GM23248 (cell line): ENCODE results near the gene CSPG5. TPM values are rescaled to one million over a fixed set of nuclear protein-coding genes. Genes with fewer than 3 reads are reported as not detected.

ENCODE experiments used
- DNase-seq: peaks from one replicate; pipeline ENCODE4 v3.0.0-alpha.2; 2015
- H2AFZ ChIP-seq: fragments of 200-600 bp; sonication (generic); 2 replicates; pipeline ENCODE4 v1.6.1; 2016; ENCODE audit warnings: antibody characterized with exemption
- H3F3A ChIP-seq: fragments of 200-600 bp; sonication (generic); 2 replicates; pipeline ENCODE4 v1.6.1; 2016; ENCODE audit warnings: mild to moderate bottlenecking, antibody characterized with exemption, mixed run types; ENCODE audit not compliant: insufficient read depth
- H3K27ac ChIP-seq: fragments of 200-600 bp; sonication (generic); 2 replicates; pipeline ENCODE4 v1.5.1; 2016; ENCODE audit warnings: mild to moderate bottlenecking
- H3K27me3 ChIP-seq: fragments of 200-600 bp; sonication (generic); replicated peaks from 2 replicates; pipeline ENCODE4 v1.6.1; 2016; ENCODE audit warnings: mild to moderate bottlenecking; ENCODE audit not compliant: insufficient read depth
- H3K36me3 ChIP-seq: fragments of 200-600 bp; sonication (generic); 2 replicates; pipeline ENCODE4 v1.6.1; 2016; ENCODE audit warnings: low read depth, mild to moderate bottlenecking
- H3K4me1 ChIP-seq: fragments of 200-600 bp; sonication (generic); 2 replicates; pipeline ENCODE4 v1.6.1; 2016; ENCODE audit warnings: mild to moderate bottlenecking; ENCODE audit not compliant: insufficient read depth
- H3K4me2 ChIP-seq: fragments of 200-600 bp; sonication (generic); one replicate; pipeline ENCODE4 v1.6.1; 2016; ENCODE audit warnings: mild to moderate bottlenecking; ENCODE audit not compliant: unreplicated experiment
- H3K4me3 ChIP-seq: fragments of 200-600 bp; sonication (generic); 2 replicates; pipeline ENCODE4 v1.5.1; 2016; ENCODE audit warnings: mild to moderate bottlenecking
- H3K79me2 ChIP-seq: fragments of 200-600 bp; sonication (generic); 2 replicates; pipeline ENCODE4 v1.6.1; 2016; ENCODE audit warnings: mild to moderate bottlenecking; ENCODE audit not compliant: insufficient read depth
- H3K9ac ChIP-seq: fragments of 200-600 bp; sonication (generic); 2 replicates; pipeline ENCODE4 v1.6.1; 2016; ENCODE audit warnings: mild to moderate bottlenecking
- H3K9me2 ChIP-seq: fragments of 200-600 bp; sonication (generic); 2 replicates; pipeline ENCODE4 v1.6.1; 2016; ENCODE audit warnings: mixed run types, mild to moderate bottlenecking, moderate library complexity; ENCODE audit not compliant: insufficient read depth
- H3K9me3 ChIP-seq: fragments of 200-600 bp; sonication (generic); one replicate; pipeline ENCODE4 v1.6.1; 2017; ENCODE audit warnings: low read depth
- H4K20me1 ChIP-seq: fragments of 200-600 bp; sonication (generic); 2 replicates; pipeline ENCODE4 v1.6.0; 2016; ENCODE audit not compliant: insufficient read depth
- EZH2 ChIP-seq: fragments of 200-600 bp; sonication (generic); IDR thresholded peaks from 2 replicates; pipeline ENCODE4 v1.6.1; 2018; ENCODE audit warnings: antibody characterized with exemption, mild to moderate bottlenecking; ENCODE audit not compliant: insufficient read depth, poor library complexity, severe bottlenecking
- EZH2phosphoT487 ChIP-seq: fragments of 200-600 bp; sonication (generic); IDR thresholded peaks from 2 replicates; pipeline ENCODE4 v1.6.1; 2018; ENCODE audit warnings: antibody characterized with exemption, moderate library complexity, mild to moderate bottlenecking, low read depth; ENCODE audit not compliant: insufficient read depth
- WGBS, 2 experiments: methylation state at CpG; one replicate each; pipeline ENCODE4 v1.1.6; 2015 to 2017; ENCODE audit warnings: low lambda C conversion rate in 2 of 2, low coverage in 1 of 2; ENCODE audit errors: missing lambda C conversion rate in 2 of 2; 5-methylcytosine and 5-hydroxymethylcytosine counted together
- in situ Hi-C: fragments of 300-500 bp; cut with MboI; formaldehyde crosslinking; loops from 2 replicates; pipeline ENCODE4 v1.15.0; 2020
- polyA plus RNA-seq: library from polyadenylated mRNA; unstranded; fragments of >200 nt; fragmentation: Nextera tagmentation; extraction: Ambion mirVana; gene quantifications from 2 replicates; pipeline ENCODE4 v1.2.1, GENCODE V29; 2016
- total RNA-seq: library from RNA; depleted of rRNA; stranded (reverse); fragments of >200 nt; shearing (Covaris generic); gene quantifications from 2 replicates; pipeline ENCODE4 v1.2.3, GENCODE V29; 2014

CSPG5 gene
- total and polyA plus RNA-seq, 2 experiments from 2014 or later: 0.54 TPM; not detected in 1

GRCh38 chr3:47588053-47588452, 9.4 kb upstream of the CSPG5 start:
- no peak for DNase-seq
- Histone ChIP-seq H3K4me1 (no peaks in the 10 kb centered on the region), H3K9me3 (no peaks in the 10 kb centered on the region), H3K27ac (no peak overlapping the region), H4K20me1 (no peaks in the 10 kb centered on the region), H3K27me3 (no peaks in the 10 kb centered on the region), H3K9ac (no peak overlapping the region), H3K79me2 (no peaks in the 10 kb centered on the region), H3K9me2 (no peaks in the 10 kb centered on the region), H3F3A (peaks cover 5% of the 10 kb centered on the region; the same call in 1 of the 2 replicates), H3K36me3 (peaks cover 20% of the 10 kb centered on the region; the same call in 1 of the 2 replicates), H3K4me2 (no peak overlapping the region), H2AFZ (no peak overlapping the region), H3K4me3 (no peak overlapping the region)
- TF ChIP-seq EZH2: no peak
- TF ChIP-seq EZH2phosphoT487: no peak
- in situ Hi-C loops: no loop called here
- WGBS, 2 experiments: 89 to 93% methylated on average over 7 of the region's 7 CpGs

- 90 to 92% methylated on average over 6 of the region's 6 CpGs for WGBS, 2 experiments
- H3K4me1 ChIP-seq: no peaks in the 10 kb centered on the region
- peaks cover 8% of the 10 kb centered on the region; the same call in 1 of the 2 replicates for H3F3A ChIP-seq
- H3K27me3 ChIP-seq: no peaks in the 10 kb centered on the region
- no peak overlapping the region for H3K4me2 ChIP-seq
- no peaks in the 10 kb centered on the region for H3K9me3 ChIP-seq
- no peaks in the 10 kb centered on the region for H4K20me1 ChIP-seq
- no peak overlapping the region for H3K4me3 ChIP-seq
- H3K9me2 ChIP-seq: no peaks in the 10 kb centered on the region
- TF ChIP-seq EZH2phosphoT487 (no peak), EZH2 (no peak)
- H3K27ac ChIP-seq: no peak overlapping the region
- no peak for DNase-seq
- H3K9ac ChIP-seq: no peak overlapping the region
- in situ Hi-C loops: no loop called here
- no peaks in the 10 kb centered on the region for H3K79me2 ChIP-seq
- H3K36me3 ChIP-seq: peaks cover 20% of the 10 kb centered on the region; the same call in 1 of the 2 replicates
- no peak overlapping the region for H2AFZ ChIP-seq
Measured at GRCh38 chr3:47586746-47587145, 8.1 kb upstream of the CSPG5 start.

GRCh38 chr3:47583320-47584075, 4.8 kb upstream of the CSPG5 start:
- H3F3A ChIP-seq: peaks cover 8% of the 10 kb centered on the region; the same call in 1 of the 2 replicates
- TF ChIP-seq EZH2phosphoT487: no peak
- TF ChIP-seq EZH2: no peak
- peaks cover 13% of the 10 kb centered on the region; the same call in 1 of the 2 replicates for H3K36me3 ChIP-seq
- no peak overlapping the region for H2AFZ ChIP-seq
- H3K27me3 ChIP-seq: peaks cover 13% of the 10 kb centered on the region
- in situ Hi-C loops: no loop called here
- H3K9me3 ChIP-seq: no peaks in the 10 kb centered on the region
- H4K20me1 ChIP-seq: no peaks in the 10 kb centered on the region
- no peaks in the 10 kb centered on the region for H3K9me2 ChIP-seq
- H3K9ac ChIP-seq: no peak overlapping the region
- no peak overlapping the region for H3K4me2 ChIP-seq
- no peaks in the 10 kb centered on the region for H3K79me2 ChIP-seq
- no peaks in the 10 kb centered on the region for H3K4me1 ChIP-seq
- peak; percentile 24 for DNase-seq
- H3K4me3 ChIP-seq: no peak overlapping the region
- WGBS, 2 experiments: 53 to 65% methylated on average over 3 of the region's 3 CpGs
- H3K27ac ChIP-seq: no peak overlapping the region

- H3K4me2 ChIP-seq: no peak overlapping the region
- H4K20me1 ChIP-seq: no peaks in the 10 kb centered on the region
- no peaks in the 10 kb centered on the region for H3K9me3 ChIP-seq
- no peak overlapping the region for H3K27ac ChIP-seq
- H3F3A ChIP-seq: peaks cover 8% of the 10 kb centered on the region; the same call in 1 of the 2 replicates
- H3K27me3 ChIP-seq: peaks cover 20% of the 10 kb centered on the region
- TF ChIP-seq EZH2 (no peak), EZH2phosphoT487 (no peak)
- no peak overlapping the region for H2AFZ ChIP-seq
- H3K4me1 ChIP-seq: no peaks in the 10 kb centered on the region
- H3K4me3 ChIP-seq: no peak overlapping the region
- peaks cover 10% of the 10 kb centered on the region; the same call in 1 of the 2 replicates for H3K36me3 ChIP-seq
- in situ Hi-C loops: no loop called here
- H3K9ac ChIP-seq: no peak overlapping the region
- no peaks in the 10 kb centered on the region for H3K9me2 ChIP-seq
- WGBS, 2 experiments: 51 to 52% methylated on average over 4 of the region's 4 CpGs
- DNase-seq: no peak
- no peaks in the 10 kb centered on the region for H3K79me2 ChIP-seq
Measured at GRCh38 chr3:47581835-47582234, 3.2 kb upstream of the CSPG5 start.
